22Rv1 (cell line): ENCODE data around the gene FAM187B.

ENCODE experiments used
- H3K27ac ChIP-seq: fragments of 450-650 bp; 2 replicates; pipeline ENCODE4 v1.5.1; 2017
- ZFX ChIP-seq: fragments of 450-650 bp; IDR thresholded peaks from 2 replicates; pipeline ENCODE4 v1.6.1; 2017; ENCODE audit warnings: antibody characterized with exemption, borderline replicate concordance
- TF ChIP-seq, protein P1 (sequence below): fragments of 450-650 bp; IDR thresholded peaks from 2 replicates; pipeline ENCODE4 v1.5.1; 2017; ENCODE audit warnings: mild to moderate bottlenecking

FAM187B gene

DNA sequence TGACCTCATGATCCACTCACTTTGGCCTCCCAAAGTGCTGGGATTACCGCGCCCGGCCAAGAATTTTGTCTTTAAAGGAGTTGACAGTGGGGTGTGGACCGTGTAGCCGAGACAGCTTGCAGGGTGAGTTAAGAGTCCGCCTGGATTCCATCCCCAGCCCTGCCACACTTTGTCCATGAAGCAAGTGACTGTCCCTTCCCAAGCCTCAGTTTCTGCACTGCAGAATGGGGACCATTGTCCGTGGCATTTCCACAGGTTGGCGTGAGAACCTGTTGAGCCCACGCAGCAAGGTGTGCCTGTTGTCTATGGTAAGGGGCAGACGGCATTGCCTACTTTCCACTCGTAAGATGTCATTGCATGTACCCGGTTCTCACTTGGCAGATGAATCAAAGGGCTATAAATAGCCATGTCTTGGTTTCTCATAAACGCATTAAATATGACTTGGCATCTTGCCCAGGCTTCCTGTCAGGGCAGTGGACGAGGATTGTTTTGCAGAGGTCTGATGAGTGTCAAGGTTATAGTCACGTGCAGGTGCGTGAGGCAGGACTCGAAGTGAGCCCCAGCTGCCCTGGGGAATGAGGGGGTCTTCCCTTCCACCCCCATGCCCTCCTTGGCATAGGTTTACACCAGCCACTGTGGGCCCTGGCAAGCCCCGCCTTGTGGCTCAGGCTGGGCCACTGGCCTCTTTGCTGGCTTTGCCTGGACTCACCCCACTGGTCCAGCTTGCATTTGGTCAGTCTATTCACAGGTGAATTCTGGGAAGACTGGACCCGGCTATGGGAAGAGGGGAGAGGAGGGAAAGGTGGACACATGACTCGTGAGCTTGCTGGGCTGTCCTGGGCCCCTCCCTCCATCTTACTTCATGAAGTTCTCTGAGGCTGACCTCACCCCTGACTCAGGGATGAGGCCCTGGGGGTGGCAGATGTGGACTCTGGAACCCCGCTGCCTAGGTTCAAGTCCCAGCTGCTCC lies 14.6 kb downstream of the FAM187B start:
- TF ChIP-seq, protein P1, sequence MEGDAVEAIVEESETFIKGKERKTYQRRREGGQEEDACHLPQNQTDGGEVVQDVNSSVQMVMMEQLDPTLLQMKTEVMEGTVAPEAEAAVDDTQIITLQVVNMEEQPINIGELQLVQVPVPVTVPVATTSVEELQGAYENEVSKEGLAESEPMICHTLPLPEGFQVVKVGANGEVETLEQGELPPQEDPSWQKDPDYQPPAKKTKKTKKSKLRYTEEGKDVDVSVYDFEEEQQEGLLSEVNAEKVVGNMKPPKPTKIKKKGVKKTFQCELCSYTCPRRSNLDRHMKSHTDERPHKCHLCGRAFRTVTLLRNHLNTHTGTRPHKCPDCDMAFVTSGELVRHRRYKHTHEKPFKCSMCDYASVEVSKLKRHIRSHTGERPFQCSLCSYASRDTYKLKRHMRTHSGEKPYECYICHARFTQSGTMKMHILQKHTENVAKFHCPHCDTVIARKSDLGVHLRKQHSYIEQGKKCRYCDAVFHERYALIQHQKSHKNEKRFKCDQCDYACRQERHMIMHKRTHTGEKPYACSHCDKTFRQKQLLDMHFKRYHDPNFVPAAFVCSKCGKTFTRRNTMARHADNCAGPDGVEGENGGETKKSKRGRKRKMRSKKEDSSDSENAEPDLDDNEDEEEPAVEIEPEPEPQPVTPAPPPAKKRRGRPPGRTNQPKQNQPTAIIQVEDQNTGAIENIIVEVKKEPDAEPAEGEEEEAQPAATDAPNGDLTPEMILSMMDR: no peak
- TF ChIP-seq ZFX: no peak
- no peak overlapping the region; the same call in 1 of the 2 replicates for H3K27ac ChIP-seq

DNA sequence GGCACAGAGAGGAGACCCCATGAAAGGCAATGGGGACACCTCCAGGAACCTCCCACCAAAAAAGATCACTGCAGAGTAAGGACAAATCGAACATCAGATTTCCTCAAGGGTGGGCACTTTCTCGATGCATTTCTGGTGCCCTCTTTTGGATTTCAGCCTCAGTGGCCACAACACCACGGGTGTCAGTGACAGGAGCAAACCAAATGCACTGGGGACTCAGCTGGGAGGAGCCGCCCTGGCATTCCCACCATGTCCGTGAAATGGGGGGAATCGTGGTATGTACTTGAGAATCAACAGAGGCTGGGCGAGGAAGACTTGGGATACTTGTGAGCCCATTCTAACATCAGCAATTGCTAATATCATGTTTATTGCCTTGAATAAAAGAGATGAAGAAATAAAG lies 16.3 kb downstream of the FAM187B start:
- H3K27ac ChIP-seq: no peak overlapping the region
- TF ChIP-seq, protein P1: no peak
- TF ChIP-seq ZFX: no peak

DNA sequence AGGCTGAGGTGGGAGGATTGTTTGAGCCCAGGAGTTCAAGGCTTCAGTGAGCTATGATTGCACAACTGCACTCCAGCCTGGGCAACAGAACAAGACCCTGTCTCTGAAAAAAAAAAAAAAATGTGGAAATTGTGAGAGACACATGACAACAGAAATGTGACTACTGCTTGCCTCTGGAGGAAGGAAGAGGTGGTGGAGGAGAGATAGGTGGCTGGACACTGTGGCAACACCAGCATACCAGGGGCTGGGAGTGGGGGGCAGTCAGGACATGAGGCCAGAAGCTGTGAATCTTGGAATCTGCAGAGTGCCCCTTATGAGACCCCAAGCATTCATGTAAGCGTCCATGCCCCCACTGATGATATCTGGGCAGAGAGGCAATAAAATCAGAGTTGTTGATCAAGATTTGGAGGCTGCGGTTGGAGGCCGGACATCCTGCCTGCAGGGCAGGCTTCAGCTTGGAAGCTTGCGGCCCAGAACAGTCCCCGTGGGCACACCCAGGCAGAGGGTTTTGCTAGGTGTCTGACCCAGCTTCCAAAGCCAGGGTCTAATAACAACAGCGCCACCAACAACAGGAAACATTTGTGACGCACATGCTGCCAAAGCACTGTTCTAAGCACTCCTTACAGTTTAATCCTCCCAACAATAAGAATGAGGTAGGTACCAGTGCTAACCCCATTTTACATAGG lies 16.9 kb downstream of the FAM187B start:
- no peak for TF ChIP-seq ZFX
- TF ChIP-seq, protein P1: no peak
- H3K27ac ChIP-seq: no peak overlapping the region

DNA sequence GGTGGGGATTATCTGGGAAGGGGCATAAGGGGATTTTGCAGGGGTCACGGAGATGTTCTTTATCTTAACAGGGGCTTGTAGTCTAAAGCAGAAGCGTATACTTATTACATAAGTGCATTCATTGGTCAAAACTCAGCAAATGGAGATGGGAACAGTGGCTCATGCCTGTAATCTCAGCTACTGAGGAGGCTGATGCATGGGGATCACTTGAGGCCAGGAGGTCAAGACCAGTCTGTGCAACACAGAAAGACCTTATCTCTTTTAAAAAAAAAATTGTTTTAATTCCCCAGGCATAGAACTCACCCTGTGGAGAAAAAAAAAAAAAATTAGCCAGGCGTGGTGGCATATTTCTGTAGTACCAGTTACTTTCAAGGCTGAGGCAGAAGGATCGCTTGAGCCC lies 18.9 kb downstream of the FAM187B start:
- TF ChIP-seq ZFX: no peak
- TF ChIP-seq, protein P1: no peak
- H3K27ac ChIP-seq: no peak overlapping the region

DNA sequence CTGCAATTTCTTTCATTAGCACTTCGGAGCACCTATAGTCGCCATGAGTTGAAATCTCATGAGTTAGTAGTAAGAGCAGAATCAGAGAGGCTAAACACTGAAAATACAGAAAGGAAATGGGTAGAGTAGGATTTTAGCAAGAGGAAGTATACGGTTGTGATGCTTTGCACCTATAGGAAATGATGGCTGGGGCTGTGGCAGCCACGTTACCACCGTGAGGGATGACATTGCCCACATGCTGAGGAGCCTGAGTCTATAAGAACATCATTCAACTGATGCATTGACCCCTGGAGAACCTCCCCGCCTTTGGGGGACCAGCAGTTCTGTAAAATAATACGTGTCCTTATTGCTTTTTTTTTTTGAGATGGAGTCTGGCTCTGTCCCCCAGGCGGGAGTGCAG lies 20.4 kb downstream of the FAM187B start:
- TF ChIP-seq ZFX: no peak
- TF ChIP-seq, protein P1: no peak
- H3K27ac ChIP-seq: no peak overlapping the region

DNA sequence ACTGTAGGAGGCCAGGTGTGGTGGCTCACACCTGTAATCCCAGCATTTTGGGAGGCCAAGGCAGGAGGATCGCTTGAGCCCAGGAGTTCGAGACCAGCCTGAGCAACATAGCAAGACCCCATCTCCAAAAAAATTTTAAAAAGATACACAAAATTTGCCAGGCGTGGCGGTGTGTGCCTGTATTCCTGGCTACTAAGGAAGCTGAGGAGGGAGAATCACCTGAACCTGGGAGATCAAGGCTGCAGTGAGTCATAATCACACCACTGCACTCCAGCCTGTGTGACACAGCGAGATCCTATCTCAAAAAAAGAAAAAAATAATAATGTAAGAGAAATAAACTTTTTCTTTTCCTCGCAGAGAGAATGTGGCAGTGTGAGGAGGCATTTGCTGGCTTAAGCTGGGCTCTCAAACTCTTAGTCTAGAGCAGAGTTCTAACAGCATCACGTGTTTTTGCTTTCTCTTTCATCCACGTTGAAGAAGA lies 21.1 kb downstream of the FAM187B start:
- no peak for TF ChIP-seq ZFX
- TF ChIP-seq, protein P1: no peak

More for the DNA sequence above, 21.1 kb downstream of the FAM187B start:
- H3K27ac ChIP-seq: no peak overlapping the region
